ENCODE results near the gene KLRK1.

- TF ChIP-seq, protein P1, sequence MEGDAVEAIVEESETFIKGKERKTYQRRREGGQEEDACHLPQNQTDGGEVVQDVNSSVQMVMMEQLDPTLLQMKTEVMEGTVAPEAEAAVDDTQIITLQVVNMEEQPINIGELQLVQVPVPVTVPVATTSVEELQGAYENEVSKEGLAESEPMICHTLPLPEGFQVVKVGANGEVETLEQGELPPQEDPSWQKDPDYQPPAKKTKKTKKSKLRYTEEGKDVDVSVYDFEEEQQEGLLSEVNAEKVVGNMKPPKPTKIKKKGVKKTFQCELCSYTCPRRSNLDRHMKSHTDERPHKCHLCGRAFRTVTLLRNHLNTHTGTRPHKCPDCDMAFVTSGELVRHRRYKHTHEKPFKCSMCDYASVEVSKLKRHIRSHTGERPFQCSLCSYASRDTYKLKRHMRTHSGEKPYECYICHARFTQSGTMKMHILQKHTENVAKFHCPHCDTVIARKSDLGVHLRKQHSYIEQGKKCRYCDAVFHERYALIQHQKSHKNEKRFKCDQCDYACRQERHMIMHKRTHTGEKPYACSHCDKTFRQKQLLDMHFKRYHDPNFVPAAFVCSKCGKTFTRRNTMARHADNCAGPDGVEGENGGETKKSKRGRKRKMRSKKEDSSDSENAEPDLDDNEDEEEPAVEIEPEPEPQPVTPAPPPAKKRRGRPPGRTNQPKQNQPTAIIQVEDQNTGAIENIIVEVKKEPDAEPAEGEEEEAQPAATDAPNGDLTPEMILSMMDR (tag by site-specific recombination; IDR thresholded peaks at IDR 0.05), result no peak
- TF ChIP-seq ZNF621 (tag by site-specific recombination; IDR thresholded peaks at IDR 0.05) (no peak), ZNF558 (tag by site-specific recombination; IDR thresholded peaks at IDR 0.05) (no peak), ZNF777 (tag by site-specific recombination; IDR thresholded peaks at IDR 0.05; ENCODE audit: borderline replicate concordance) (no peak), MZF1 (tag by site-specific recombination; IDR thresholded peaks at IDR 0.05; ENCODE audit: borderline replicate concordance) (no peak), ZNF785 (tag by site-specific recombination; IDR thresholded peaks at IDR 0.05) (no peak), YY1 (tag by site-specific recombination; IDR thresholded peaks at IDR 0.05) (no peak), ZNF423 (tag by site-specific recombination; IDR thresholded peaks at IDR 0.05) (no peak), ZNF394 (tag by site-specific recombination; IDR thresholded peaks at IDR 0.05; ENCODE audit: borderline replicate concordance) (no peak), REST (tag by site-specific recombination; IDR thresholded peaks at IDR 0.05) (no peak), SP2 (tag by site-specific recombination; IDR thresholded peaks at IDR 0.05) (no peak), ZBTB17 (tag by site-specific recombination; IDR thresholded peaks at IDR 0.05) (no peak), GLI4 (tag by site-specific recombination; IDR thresholded peaks at IDR 0.05) (no peak)
- TF ChIP-seq, protein P2, sequence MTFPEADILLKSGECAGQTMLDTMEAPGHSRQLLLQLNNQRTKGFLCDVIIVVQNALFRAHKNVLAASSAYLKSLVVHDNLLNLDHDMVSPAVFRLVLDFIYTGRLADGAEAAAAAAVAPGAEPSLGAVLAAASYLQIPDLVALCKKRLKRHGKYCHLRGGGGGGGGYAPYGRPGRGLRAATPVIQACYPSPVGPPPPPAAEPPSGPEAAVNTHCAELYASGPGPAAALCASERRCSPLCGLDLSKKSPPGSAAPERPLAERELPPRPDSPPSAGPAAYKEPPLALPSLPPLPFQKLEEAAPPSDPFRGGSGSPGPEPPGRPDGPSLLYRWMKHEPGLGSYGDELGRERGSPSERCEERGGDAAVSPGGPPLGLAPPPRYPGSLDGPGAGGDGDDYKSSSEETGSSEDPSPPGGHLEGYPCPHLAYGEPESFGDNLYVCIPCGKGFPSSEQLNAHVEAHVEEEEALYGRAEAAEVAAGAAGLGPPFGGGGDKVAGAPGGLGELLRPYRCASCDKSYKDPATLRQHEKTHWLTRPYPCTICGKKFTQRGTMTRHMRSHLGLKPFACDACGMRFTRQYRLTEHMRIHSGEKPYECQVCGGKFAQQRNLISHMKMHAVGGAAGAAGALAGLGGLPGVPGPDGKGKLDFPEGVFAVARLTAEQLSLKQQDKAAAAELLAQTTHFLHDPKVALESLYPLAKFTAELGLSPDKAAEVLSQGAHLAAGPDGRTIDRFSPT (tag by site-specific recombination; IDR thresholded peaks at IDR 0.05), result no peak
These were observed 11.0 kb upstream of the KLRK1 start for GRCh38 chr12:10400829-10401228.

Measured in HEK293 (cell line).